Heart left ventricle (tissue), 13 donors: ENCODE data around the gene GATA6.

Experiments used
- POLR2A ChIP-seq, 2 donors: fragments of 450-650 bp; IDR thresholded peaks; one replicate each; pipeline ENCODE4 v1.6.1; 2017; ENCODE audit warnings: antibody characterized with exemption in 2 of 2, mild to moderate bottlenecking in 2 of 2, moderate library complexity in 2 of 2
- TF ChIP-seq, protein P1 (sequence below), 12 donors: fragments of 200-600 bp; sonication (generic) in 4 of 12; IDR thresholded peaks; one replicate each; pipeline versions ENCODE4 v1.5.0 to v1.8.0; 2018 to 2022; ENCODE audit warnings: antibody characterized with exemption in 12 of 12, mild to moderate bottlenecking in 5 of 12
- donor health status: ischemic (EF 13 %, LVEDD 7.1; RV severe dilation, severe dysfunction).
- donor health status: DM: no; HTN: yes; CAD: no.
- donor health status: DM: no; HTN: no; CAD: no.
- donor health status: ischemic (EF 25% LVEDD 6.9; RV normal size, moderate dysfunction).
- donor health status: ischemic (EF 25% LVEDD 5.7; RV mildly dilated, moderate dysfunction).
- donor health status: ischemic (EF 35%, LVEDD 5.7; RV mildly dilated, moderate dysfunction).
- donor health status: nonischemic (EF 11% LVEDD 7.7; RV severe dilation, severe dysfunction).
- donor health status: DM: yes; HTN: yes; CAD: no.
- donor health status: PGD.
- donor health status: ischemic (EF 29% LVEDD 5.4; RV normal size, mild dysfunction).
- donor health status: nonischemic (EF 23%, LVEDD 6.1; RV moderate dilation, normal function).

DNA sequence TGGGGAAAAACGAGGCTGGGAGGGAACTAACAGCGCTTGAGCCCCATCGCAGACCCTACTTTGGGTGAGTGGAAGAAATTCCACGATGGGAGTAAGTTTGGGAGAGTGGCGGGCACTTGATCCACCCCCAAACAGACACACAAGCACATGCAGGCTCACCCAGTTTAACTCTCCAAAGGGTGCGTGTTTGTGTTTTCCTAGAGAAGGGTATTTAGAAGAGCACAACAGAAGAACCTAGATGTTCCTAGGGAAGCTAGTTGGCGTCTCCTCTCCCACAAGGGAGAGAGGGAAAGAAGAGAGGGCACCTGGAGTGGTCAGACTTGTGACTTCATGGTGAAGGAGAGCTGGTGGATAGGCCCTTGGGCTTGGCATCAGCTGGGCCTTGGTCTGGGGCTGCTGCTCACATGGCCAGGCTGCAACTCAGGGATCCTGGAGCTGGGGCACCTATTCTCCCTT lies 3.2 kb downstream of the GATA6 start:
- TF ChIP-seq, protein P1, sequence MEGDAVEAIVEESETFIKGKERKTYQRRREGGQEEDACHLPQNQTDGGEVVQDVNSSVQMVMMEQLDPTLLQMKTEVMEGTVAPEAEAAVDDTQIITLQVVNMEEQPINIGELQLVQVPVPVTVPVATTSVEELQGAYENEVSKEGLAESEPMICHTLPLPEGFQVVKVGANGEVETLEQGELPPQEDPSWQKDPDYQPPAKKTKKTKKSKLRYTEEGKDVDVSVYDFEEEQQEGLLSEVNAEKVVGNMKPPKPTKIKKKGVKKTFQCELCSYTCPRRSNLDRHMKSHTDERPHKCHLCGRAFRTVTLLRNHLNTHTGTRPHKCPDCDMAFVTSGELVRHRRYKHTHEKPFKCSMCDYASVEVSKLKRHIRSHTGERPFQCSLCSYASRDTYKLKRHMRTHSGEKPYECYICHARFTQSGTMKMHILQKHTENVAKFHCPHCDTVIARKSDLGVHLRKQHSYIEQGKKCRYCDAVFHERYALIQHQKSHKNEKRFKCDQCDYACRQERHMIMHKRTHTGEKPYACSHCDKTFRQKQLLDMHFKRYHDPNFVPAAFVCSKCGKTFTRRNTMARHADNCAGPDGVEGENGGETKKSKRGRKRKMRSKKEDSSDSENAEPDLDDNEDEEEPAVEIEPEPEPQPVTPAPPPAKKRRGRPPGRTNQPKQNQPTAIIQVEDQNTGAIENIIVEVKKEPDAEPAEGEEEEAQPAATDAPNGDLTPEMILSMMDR (IDR thresholded peaks at IDR 0.05), result no peak
- TF ChIP-seq POLR2A (IDR thresholded peaks at IDR 0.05), result no peak
